Prostate gland (tissue), 2 donors: Measurements from ENCODE around the gene MTOR. TPM values are rescaled to one million over a fixed set of nuclear protein-coding genes. Genes with fewer than 3 reads are reported as not detected.
"Not testable (repeated sequence)": the region's sequence is repeated elsewhere in the genome, so short reads cannot be mapped to it uniquely, and the experiment has no call there.

Experiments used
- DNase-seq: peaks from one replicate; pipeline ENCODE4 v3.0.0-alpha.2; 2019; ENCODE audit warnings: low spot score
- H3K27ac ChIP-seq, 2 donors: fragments of 200-600 bp; sonication (generic); 2 replicates each; pipeline ENCODE4 v1.5.1; 2017 to 2019
- H3K27me3 ChIP-seq: fragments of 200-600 bp; sonication (generic); replicated peaks from 2 replicates; pipeline ENCODE4 v1.5.1; 2019; ENCODE audit not compliant: insufficient read depth
- H3K36me3 ChIP-seq, 2 donors: fragments of 200-600 bp; sonication (generic); 1 replicate in 1 of 2; 2 replicates in 1 of 2; pipeline versions ENCODE4 v1.5.1 to v1.8.1; 2017 to 2019
- H3K4me1 ChIP-seq: fragments of 200-600 bp; sonication (generic); replicated peaks from 2 replicates; pipeline ENCODE4 v1.5.1; 2019
- H3K4me3 ChIP-seq, 2 donors: fragments of 200-600 bp; sonication (generic); 2 replicates each; pipeline ENCODE4 v1.5.1; 2017 to 2019
- H3K9me3 ChIP-seq: fragments of 200-600 bp; sonication (generic); 2 replicates; pipeline ENCODE4 v1.5.1; 2017
- POLR2A ChIP-seq: fragments of 450-650 bp; IDR thresholded peaks from one replicate; pipeline ENCODE4 v1.6.1; 2016; ENCODE audit warnings: antibody characterized with exemption, mild to moderate bottlenecking
- POLR2AphosphoS5 ChIP-seq: sonication (generic); formaldehyde crosslinking; IDR thresholded peaks from one replicate; pipeline ENCODE4 v1.6.1; 2017; ENCODE audit warnings: antibody characterized with exemption
- WGBS: methylation state at CpG from one replicate; pipeline ENCODE4 v1.1.5; 2018; 5-methylcytosine and 5-hydroxymethylcytosine counted together
- intact Hi-C: fragments of 100-400 bp; cut with DNase I; formaldehyde crosslinking; loops from one replicate; pipeline ENCODE4 v1.14.2; 2022
- total RNA-seq, 2 donors: library from RNA; depleted of rRNA; stranded (reverse); fragments of >200 nt; gene quantifications; one replicate each; pipeline ENCODE4 v1.1.0, GENCODE V29; 2016
- TF ChIP-seq, protein P1 (sequence below), 4 experiments: fragments of 200-600 bp in 2 of 4; fragments of 450-650 bp in 2 of 4; sonication (generic) in 2 of 4; IDR thresholded peaks; 1 replicate in 3 of 4; 2 replicates in 1 of 4; pipeline ENCODE4 v1.5.1; 2016 to 2019; ENCODE audit warnings: antibody characterized with exemption in 4 of 4, mild to moderate bottlenecking in 2 of 4, moderate library complexity in 2 of 4

Gene MTOR
- total RNA-seq, 2 donors from 2014 or later: 34.7 to 56.1 TPM

DNA sequence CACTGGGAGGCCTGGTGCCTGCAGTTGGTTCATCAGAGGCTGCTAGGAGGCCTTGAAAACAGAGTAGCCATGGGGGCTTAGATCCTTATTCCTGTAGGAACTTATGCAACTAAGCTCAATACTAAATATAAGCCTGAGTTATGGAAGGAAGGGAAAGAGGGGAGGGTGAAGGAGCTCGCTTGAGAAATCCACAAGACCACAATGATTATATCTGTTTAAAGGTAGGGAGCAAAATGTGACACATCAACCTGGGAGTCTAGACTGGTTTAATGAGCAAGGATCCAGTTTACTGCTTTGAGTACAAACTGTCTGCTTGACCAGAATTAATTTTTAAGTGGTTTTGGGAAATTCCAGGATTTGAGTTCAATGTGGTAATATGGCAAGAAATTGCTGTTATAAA, 93.6 kb downstream of the MTOR start:
- Histone ChIP-seq H3K4me1 (no peaks in the 10 kb centered on the region), H3K27ac (no peak overlapping the region), H3K27me3 (no peaks in the 10 kb centered on the region), H3K36me3 (no peaks in the 10 kb centered on the region), H3K9me3 (no peaks in the 10 kb centered on the region), H3K4me3 (no peak overlapping the region)
- DNase-seq: no peak
- TF ChIP-seq POLR2A: no peak
- TF ChIP-seq, protein P1, sequence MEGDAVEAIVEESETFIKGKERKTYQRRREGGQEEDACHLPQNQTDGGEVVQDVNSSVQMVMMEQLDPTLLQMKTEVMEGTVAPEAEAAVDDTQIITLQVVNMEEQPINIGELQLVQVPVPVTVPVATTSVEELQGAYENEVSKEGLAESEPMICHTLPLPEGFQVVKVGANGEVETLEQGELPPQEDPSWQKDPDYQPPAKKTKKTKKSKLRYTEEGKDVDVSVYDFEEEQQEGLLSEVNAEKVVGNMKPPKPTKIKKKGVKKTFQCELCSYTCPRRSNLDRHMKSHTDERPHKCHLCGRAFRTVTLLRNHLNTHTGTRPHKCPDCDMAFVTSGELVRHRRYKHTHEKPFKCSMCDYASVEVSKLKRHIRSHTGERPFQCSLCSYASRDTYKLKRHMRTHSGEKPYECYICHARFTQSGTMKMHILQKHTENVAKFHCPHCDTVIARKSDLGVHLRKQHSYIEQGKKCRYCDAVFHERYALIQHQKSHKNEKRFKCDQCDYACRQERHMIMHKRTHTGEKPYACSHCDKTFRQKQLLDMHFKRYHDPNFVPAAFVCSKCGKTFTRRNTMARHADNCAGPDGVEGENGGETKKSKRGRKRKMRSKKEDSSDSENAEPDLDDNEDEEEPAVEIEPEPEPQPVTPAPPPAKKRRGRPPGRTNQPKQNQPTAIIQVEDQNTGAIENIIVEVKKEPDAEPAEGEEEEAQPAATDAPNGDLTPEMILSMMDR (IDR thresholded peaks at IDR 0.05): no peak
- no peak for TF ChIP-seq POLR2AphosphoS5
- 92% methylated on average over 1 of the region's 1 CpG for WGBS
- intact Hi-C loops: no loop called here

DNA sequence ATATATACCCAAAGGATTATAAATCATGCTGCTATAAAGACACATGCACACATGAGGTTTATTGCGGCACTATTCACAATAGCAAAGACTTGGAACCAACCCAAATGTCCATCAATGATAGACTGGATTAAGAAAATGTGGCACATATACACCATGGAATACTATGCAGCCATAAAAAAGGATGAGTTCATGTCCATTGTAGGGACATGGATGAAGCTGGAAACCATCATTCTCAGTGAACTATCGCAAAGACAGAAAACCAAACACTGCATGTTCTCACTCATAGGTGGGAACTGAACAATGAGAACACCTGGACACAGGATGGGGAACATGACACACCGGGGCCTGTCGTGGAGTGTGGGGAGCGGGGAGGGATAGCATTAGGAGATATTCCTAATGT, 95.6 kb downstream of the MTOR start:
- WGBS: 98% methylated on average over 5 of the region's 5 CpGs
- H3K4me1 ChIP-seq, H3K36me3 ChIP-seq, H3K9me3 ChIP-seq, H3K4me3 ChIP-seq, H3K27ac ChIP-seq, DNase-seq, intact Hi-C loops, H3K27me3 ChIP-seq: not testable (repeated sequence)

DNA sequence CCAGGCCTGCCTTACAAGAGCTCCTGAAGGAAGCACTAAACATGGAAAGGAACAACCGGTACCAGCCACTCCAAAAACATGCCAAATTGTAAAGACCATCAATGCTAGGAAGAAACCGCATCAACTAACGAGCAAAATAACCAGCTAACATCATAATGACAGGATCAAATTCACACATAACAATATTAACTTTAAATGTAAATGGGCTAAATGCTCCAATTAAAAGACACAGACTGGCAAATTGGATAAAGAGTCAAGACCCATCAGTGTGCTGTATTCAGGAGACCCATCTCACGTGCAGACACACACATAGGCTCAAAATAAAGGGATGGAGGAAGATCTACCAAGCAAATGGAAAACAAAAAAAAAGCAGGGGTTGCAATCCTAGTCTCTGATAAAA, 99.6 kb downstream of the MTOR start:
- H3K4me1 ChIP-seq, DNase-seq, H3K36me3 ChIP-seq, H3K4me3 ChIP-seq, H3K9me3 ChIP-seq, H3K27me3 ChIP-seq, intact Hi-C loops, H3K27ac ChIP-seq: not testable (repeated sequence)
- WGBS: 94% methylated on average over 4 of the region's 4 CpGs

DNA sequence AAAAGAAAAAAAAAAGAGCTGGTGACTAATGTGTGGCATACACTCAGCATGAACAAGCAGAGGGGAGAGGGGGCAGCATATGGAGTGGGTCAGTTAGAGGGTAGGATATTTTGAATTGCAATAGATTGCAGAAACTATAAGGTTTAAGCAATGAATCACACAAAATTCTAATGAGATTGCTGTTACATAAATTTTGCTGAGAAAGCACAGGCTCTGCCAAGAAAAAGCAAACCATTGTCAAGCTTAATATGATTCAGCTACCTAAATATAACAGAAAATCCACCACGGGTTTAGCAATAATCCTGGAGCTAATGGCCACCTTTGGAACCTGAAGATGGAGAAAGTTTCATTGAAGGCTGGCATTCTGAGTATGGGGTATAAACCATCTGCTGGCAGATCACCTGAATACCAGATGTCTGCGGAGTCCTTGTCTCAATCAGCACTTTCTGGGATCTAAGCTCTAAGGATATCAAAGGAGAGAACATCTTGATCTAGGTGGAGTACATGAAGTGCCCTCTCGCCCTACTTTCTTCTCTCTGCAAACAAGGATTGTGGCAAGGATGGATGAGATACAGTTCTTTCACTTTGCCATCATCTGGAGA, 103.5 kb downstream of the MTOR start:
- Histone ChIP-seq H3K4me3 (no peak overlapping the region), H3K27me3 (no peaks in the 10 kb centered on the region), H3K36me3 (no peaks in the 10 kb centered on the region), H3K4me1 (peaks cover 8% of the 10 kb centered on the region), H3K9me3 (no peaks in the 10 kb centered on the region), H3K27ac (peak overlapping the region; percentile 42 to 52)
- DNase-seq: no peak
- TF ChIP-seq, protein P1 (IDR thresholded peaks at IDR 0.05): no peak
- TF ChIP-seq POLR2A (no peak), POLR2AphosphoS5 (no peak)
- intact Hi-C loops: no loop called here
- WGBS: 57% methylated on average over 3 of the region's 3 CpGs

DNA sequence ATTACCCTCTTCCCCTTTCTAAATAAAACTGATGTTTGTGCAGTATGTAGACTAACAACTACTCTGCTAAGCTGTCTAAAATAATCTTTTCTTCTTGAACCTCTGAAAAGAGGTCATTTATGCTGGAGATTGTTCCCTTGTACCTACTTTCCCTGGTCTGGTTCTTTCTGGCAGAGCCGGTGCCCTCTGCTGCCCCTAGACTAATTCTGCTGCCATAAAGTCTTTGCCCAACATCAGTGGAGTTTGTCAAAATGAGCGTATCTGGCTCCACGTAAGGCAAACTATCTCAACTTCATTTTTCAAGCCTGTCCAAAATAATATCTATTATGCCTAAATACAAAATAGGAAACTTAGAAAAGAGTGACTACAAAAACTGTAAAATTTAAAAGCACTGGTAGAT, 104.1 kb downstream of the MTOR start:
- no peaks in the 10 kb centered on the region for H3K36me3 ChIP-seq
- no peak for DNase-seq
- intact Hi-C loops: no loop called here
- no peaks in the 10 kb centered on the region for H3K9me3 ChIP-seq
- WGBS: 80% methylated on average over 3 of the region's 3 CpGs
- H3K27ac ChIP-seq: peak overlapping the region; percentile 42 to 52
- no peaks in the 10 kb centered on the region for H3K27me3 ChIP-seq
- peaks cover 8% of the 10 kb centered on the region for H3K4me1 ChIP-seq
- no peak overlapping the region for H3K4me3 ChIP-seq
- TF ChIP-seq POLR2A (no peak), POLR2AphosphoS5 (no peak)
- TF ChIP-seq, protein P1 (IDR thresholded peaks at IDR 0.05): no peak

DNA sequence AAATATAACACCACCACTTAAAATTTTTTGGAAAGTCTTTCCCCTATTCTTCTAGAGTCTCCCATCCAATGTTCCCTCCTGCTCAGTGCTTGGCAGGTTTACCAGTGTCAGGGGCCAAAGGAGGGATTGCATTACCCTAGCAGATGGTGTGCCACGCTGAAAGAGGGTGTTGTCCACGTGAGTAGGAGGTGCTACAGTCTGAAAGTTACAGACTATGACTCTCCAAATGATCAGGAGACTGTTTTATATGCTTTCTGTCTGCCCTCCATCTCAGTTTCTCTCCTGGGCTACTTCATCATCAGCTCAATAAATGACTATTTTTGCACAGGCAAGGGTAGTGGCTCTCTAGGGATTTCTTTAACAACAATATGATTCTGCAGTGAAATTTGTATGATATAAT, 104.5 kb downstream of the MTOR start:
- Histone ChIP-seq H3K27me3 (no peaks in the 10 kb centered on the region), H3K4me1 (peaks cover 8% of the 10 kb centered on the region), H3K9me3 (no peaks in the 10 kb centered on the region), H3K36me3 (no peaks in the 10 kb centered on the region), H3K27ac (peak overlapping the region; percentile 48 to 52), H3K4me3 (no peak overlapping the region)
- 10% methylated on average over 2 of the region's 2 CpGs for WGBS
- intact Hi-C loops: no loop called here
- no peak for DNase-seq
- TF ChIP-seq POLR2A (no peak), POLR2AphosphoS5 (peak; percentile 65)
- TF ChIP-seq, protein P1 (IDR thresholded peaks at IDR 0.05): no peak
